DOHH2 (cell line): ENCODE measurements around the gene FBXL13.

Experiments used
- EZH2phosphoT487 ChIP-seq: fragments of 200-600 bp; sonication (generic); IDR thresholded peaks from 2 replicates; pipeline ENCODE4 v1.6.1; 2017; ENCODE audit warnings: borderline replicate concordance, mild to moderate bottlenecking, antibody characterized with exemption, low read length, moderate library complexity, mixed read lengths
- TF ChIP-seq, protein P1 (sequence below): fragments of 200-600 bp; sonication (generic); IDR thresholded peaks from one replicate; pipeline ENCODE4 v1.5.1; 2014; ENCODE audit warnings: antibody characterized with exemption, mild to moderate bottlenecking, low read depth, low read length; ENCODE audit not compliant: poor library complexity, severe bottlenecking

DNA sequence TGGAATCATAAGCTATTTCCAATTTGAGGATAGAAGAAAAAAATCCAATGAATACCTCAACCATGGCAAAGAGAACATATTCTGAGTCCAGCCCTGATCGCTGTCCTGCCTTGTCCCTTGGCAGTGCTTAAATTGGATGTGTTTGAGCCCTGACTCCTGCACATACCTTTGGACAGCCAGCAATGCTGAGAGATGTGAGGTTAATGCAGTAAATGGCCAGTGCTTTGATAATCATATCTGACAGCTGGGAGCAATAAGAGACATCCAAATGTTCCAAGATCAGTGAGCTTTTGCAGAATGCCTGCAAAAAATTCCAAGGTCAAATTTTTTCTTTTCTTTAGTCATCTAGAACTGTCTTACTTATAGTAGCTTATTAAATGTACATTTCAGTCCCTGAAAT lies 241.9 kb downstream of the FBXL13 start:
- TF ChIP-seq EZH2phosphoT487: no peak
- TF ChIP-seq, protein P1, sequence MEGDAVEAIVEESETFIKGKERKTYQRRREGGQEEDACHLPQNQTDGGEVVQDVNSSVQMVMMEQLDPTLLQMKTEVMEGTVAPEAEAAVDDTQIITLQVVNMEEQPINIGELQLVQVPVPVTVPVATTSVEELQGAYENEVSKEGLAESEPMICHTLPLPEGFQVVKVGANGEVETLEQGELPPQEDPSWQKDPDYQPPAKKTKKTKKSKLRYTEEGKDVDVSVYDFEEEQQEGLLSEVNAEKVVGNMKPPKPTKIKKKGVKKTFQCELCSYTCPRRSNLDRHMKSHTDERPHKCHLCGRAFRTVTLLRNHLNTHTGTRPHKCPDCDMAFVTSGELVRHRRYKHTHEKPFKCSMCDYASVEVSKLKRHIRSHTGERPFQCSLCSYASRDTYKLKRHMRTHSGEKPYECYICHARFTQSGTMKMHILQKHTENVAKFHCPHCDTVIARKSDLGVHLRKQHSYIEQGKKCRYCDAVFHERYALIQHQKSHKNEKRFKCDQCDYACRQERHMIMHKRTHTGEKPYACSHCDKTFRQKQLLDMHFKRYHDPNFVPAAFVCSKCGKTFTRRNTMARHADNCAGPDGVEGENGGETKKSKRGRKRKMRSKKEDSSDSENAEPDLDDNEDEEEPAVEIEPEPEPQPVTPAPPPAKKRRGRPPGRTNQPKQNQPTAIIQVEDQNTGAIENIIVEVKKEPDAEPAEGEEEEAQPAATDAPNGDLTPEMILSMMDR: no peak
